Hepatocyte (in vitro differentiated cells): ENCODE data around the gene CAV1. TPM values are rescaled to one million over a fixed set of nuclear protein-coding genes. Genes with fewer than 3 reads are reported as not detected.

Experiments used
- DNase-seq: peaks from one replicate; pipeline ENCODE4 v3.0.0-alpha.2; 2016; ENCODE audit warnings: low spot score
- H2AFZ ChIP-seq: fragments of 200-600 bp; sonication (generic); 2 replicates; pipeline ENCODE4 v1.6.0; 2016; ENCODE audit warnings: antibody characterized with exemption, mild to moderate bottlenecking
- H3K27ac ChIP-seq: fragments of 200-600 bp; sonication (generic); 2 replicates; pipeline ENCODE4 v1.5.1; 2016; ENCODE audit warnings: mild to moderate bottlenecking
- H3K27me3 ChIP-seq: fragments of 200-600 bp; sonication (generic); 2 replicates; pipeline ENCODE4 v1.6.1; 2016
- H3K36me3 ChIP-seq: fragments of 200-600 bp; sonication (generic); replicated peaks from 2 replicates; pipeline ENCODE4 v1.5.1; 2016; ENCODE audit warnings: low read depth; ENCODE audit not compliant: insufficient read depth
- H3K4me1 ChIP-seq: fragments of 200-600 bp; sonication (generic); 2 replicates; pipeline ENCODE4 v1.5.1; 2016; ENCODE audit warnings: mild to moderate bottlenecking, moderate library complexity; ENCODE audit not compliant: insufficient read depth
- H3K4me2 ChIP-seq: fragments of 200-600 bp; sonication (generic); 2 replicates; pipeline ENCODE4 v1.6.0; 2016
- H3K4me3 ChIP-seq: fragments of 200-600 bp; sonication (generic); 2 replicates; pipeline ENCODE4 v1.5.1; 2016; ENCODE audit warnings: mild to moderate bottlenecking
- H3K79me2 ChIP-seq: fragments of 200-600 bp; sonication (generic); 2 replicates; pipeline ENCODE4 v1.6.0; 2017; ENCODE audit warnings: mild to moderate bottlenecking
- H3K9me2 ChIP-seq: fragments of 200-600 bp; sonication (generic); replicated peaks from 2 replicates; pipeline ENCODE4 v1.6.0; 2017; ENCODE audit warnings: mild to moderate bottlenecking; ENCODE audit not compliant: insufficient read depth
- H3K9me3 ChIP-seq: fragments of 200-600 bp; sonication (generic); 2 replicates; pipeline ENCODE4 v1.5.1; 2016; ENCODE audit warnings: low read depth, mild to moderate bottlenecking
- H4K20me1 ChIP-seq: fragments of 200-600 bp; sonication (generic); 2 replicates; pipeline ENCODE4 v1.6.0; 2016; ENCODE audit warnings: mild to moderate bottlenecking; ENCODE audit not compliant: insufficient read depth, poor library complexity, severe bottlenecking
- EZH2 ChIP-seq: fragments of 200-600 bp; sonication (generic); IDR thresholded peaks from 2 replicates; pipeline ENCODE4 v1.6.1; 2016; ENCODE audit warnings: antibody characterized with exemption, mild to moderate bottlenecking, borderline replicate concordance
- EZH2phosphoT487 ChIP-seq: fragments of 200-600 bp; sonication (generic); IDR thresholded peaks from one replicate; pipeline ENCODE4 v1.6.1; 2018; ENCODE audit warnings: antibody characterized with exemption, mild to moderate bottlenecking, low read depth, moderate library complexity; ENCODE audit not compliant: unreplicated experiment, severe bottlenecking
- WGBS: methylation state at CpG from one replicate; pipeline ENCODE4 v1.1.6; 2016; ENCODE audit warnings: low lambda C conversion rate; ENCODE audit errors: missing lambda C conversion rate; 5-methylcytosine and 5-hydroxymethylcytosine counted together
- polyA plus RNA-seq: library from polyadenylated mRNA; unstranded; fragments of >200 nt; fragmentation: Nextera tagmentation; extraction: Ambion mirVana; gene quantifications from 2 replicates; pipeline ENCODE4 v1.2.1, GENCODE V29; 2016
- total RNA-seq: library from RNA; depleted of rRNA; stranded (reverse); fragments of >200 nt; gene quantifications from 2 replicates; pipeline ENCODE4 v1.2.3, GENCODE V29; 2014
- TF ChIP-seq, protein P1 (sequence below): fragments of 200-600 bp; sonication (generic); IDR thresholded peaks from 2 replicates; pipeline ENCODE4 v1.5.1; 2016; ENCODE audit warnings: antibody characterized with exemption, mild to moderate bottlenecking; ENCODE audit not compliant: poor library complexity

The CAV1 gene
- total and polyA plus RNA-seq, 2 experiments from 2014 or later = 36.0 to 43.3 TPM

DNA sequence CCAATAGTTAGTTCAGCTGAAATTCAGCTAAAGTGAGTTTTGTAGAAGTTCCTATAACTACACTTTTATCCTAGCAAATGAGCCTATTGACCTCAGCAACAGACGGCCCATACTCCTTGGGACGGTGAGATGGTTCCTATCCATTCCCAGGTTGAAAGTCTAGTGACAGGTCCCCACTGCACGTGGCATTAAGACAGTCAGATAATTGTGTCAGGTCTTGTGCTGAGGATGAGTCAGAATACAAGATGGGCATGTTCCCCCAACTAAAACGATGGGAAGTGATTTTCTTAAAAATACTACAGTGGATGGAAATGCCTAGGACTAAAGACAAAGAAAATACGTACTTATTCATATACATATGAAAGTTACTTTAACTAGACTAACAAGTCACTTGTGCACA is 2.1 kb downstream of the CAV1 start:
- no peaks in the 10 kb centered on the region for H3K9me3 ChIP-seq
- peak overlapping the region; percentile 72 for H3K4me3 ChIP-seq
- no peaks in the 10 kb centered on the region for H3K79me2 ChIP-seq
- H3K4me1 ChIP-seq = peaks cover 17% of the 10 kb centered on the region
- DNase-seq = no peak
- peak overlapping the region; percentile 81 for H2AFZ ChIP-seq
- peak overlapping the region; percentile 98 for H3K4me2 ChIP-seq
- no peaks in the 10 kb centered on the region for H3K36me3 ChIP-seq
- 50% methylated on average over 5 of the region's 5 CpGs for WGBS
- H3K27me3 ChIP-seq = no peaks in the 10 kb centered on the region
- H3K9me2 ChIP-seq = no peaks in the 10 kb centered on the region
- H3K27ac ChIP-seq = no peak overlapping the region
- H4K20me1 ChIP-seq = no peaks in the 10 kb centered on the region
- no peak for TF ChIP-seq EZH2phosphoT487
- TF ChIP-seq, protein P1, sequence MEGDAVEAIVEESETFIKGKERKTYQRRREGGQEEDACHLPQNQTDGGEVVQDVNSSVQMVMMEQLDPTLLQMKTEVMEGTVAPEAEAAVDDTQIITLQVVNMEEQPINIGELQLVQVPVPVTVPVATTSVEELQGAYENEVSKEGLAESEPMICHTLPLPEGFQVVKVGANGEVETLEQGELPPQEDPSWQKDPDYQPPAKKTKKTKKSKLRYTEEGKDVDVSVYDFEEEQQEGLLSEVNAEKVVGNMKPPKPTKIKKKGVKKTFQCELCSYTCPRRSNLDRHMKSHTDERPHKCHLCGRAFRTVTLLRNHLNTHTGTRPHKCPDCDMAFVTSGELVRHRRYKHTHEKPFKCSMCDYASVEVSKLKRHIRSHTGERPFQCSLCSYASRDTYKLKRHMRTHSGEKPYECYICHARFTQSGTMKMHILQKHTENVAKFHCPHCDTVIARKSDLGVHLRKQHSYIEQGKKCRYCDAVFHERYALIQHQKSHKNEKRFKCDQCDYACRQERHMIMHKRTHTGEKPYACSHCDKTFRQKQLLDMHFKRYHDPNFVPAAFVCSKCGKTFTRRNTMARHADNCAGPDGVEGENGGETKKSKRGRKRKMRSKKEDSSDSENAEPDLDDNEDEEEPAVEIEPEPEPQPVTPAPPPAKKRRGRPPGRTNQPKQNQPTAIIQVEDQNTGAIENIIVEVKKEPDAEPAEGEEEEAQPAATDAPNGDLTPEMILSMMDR = no peak
- no peak for TF ChIP-seq EZH2

DNA sequence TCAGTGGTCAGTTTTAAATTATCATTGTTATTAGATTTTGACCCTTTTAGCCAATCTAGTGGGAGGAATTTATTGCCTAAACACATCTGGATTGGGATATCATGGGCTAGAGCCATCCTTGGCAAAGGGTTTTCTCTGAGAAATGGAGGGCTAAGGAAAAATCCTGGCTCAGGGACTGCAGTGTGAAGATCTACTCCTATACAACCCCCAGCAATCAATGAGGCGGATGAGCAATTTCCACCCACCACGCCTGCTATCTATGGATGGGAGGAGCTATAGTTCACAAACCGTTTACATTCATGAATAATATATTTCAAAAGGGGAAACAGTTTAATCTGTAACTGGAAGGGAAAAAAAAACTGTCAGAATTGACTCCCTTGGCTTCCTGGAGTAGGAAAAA is 2.7 kb downstream of the CAV1 start:
- Histone ChIP-seq H3K36me3 (no peaks in the 10 kb centered on the region), H3K79me2 (no peaks in the 10 kb centered on the region), H3K9me2 (no peaks in the 10 kb centered on the region), H3K9me3 (no peaks in the 10 kb centered on the region), H4K20me1 (no peaks in the 10 kb centered on the region), H3K4me1 (peaks cover 17% of the 10 kb centered on the region), H3K27ac (peak overlapping the region; percentile 32), H3K4me3 (no peak overlapping the region), H3K27me3 (no peaks in the 10 kb centered on the region), H3K4me2 (peak overlapping the region; percentile 98), H2AFZ (no peak overlapping the region)
- TF ChIP-seq, protein P1 = no peak
- TF ChIP-seq EZH2phosphoT487 (no peak), EZH2 (no peak)
- WGBS = 71% methylated on average over 3 of the region's 3 CpGs
- DNase-seq = no peak

DNA sequence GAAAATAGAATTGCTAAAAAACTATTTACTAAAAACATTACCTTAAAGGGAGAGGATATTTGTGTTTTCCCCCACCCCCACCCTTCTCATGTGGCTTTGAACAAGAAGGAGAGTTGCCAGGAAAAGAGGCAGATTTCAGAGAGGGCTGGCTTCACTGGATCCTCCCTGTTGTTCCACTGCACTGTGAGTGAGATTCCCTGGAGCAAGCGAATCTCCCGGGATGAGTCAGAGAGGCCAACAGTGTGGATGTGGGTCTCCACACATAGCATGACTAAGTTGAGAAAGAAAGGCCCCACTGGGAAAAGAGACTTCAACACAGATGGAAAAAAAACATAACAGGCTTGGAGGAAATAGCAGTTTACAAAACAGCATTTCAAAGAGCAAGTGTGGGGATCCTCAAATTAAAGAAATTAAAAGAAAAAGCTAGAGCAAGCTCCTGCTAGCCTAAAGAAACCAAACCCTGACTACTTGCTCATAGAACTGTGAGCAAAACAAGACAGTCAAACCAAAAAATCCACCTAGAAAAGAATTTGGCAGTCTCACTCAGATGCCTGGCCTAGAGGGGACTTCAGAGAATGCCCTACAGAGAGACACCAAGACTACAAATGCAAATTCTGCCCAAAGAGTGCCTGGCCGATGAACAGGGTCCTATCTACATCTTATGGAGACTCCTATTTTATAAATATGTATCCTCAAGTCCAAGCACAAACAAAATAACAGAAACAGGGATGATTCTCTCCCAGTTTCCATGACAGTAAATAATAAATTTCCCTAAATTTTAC is 3.4 kb downstream of the CAV1 start:
- Histone ChIP-seq H3K4me3 (no peak overlapping the region), H3K27me3 (no peaks in the 10 kb centered on the region), H3K9me3 (no peaks in the 10 kb centered on the region), H4K20me1 (no peaks in the 10 kb centered on the region), H2AFZ (no peak overlapping the region), H3K4me2 (peak overlapping the region; percentile 98), H3K79me2 (no peaks in the 10 kb centered on the region), H3K4me1 (peaks cover 17% of the 10 kb centered on the region), H3K9me2 (no peaks in the 10 kb centered on the region), H3K36me3 (no peaks in the 10 kb centered on the region), H3K27ac (peak overlapping the region; percentile 47)
- no peak for TF ChIP-seq EZH2
- TF ChIP-seq, protein P1 = no peak
- no peak for TF ChIP-seq EZH2phosphoT487
- WGBS = 57% methylated on average over 3 of the region's 3 CpGs
- peak; percentile 73 for DNase-seq
